Bladder microvascular endothelial cell (primary cell): ENCODE measurements around the gene FXR2. TPM values are rescaled to one million over a fixed set of nuclear protein-coding genes. Genes with fewer than 3 reads are reported as not detected.

ENCODE experiments used
- total RNA-seq: library from RNA; depleted of rRNA; stranded (reverse); fragments of >200 nt; gene quantifications from 2 replicates; pipeline ENCODE4 v1.2.3, GENCODE V29; 2014

FXR2 gene
- total RNA-seq, result 28.2 and 35.0 TPM in 2 replicates

DNA sequence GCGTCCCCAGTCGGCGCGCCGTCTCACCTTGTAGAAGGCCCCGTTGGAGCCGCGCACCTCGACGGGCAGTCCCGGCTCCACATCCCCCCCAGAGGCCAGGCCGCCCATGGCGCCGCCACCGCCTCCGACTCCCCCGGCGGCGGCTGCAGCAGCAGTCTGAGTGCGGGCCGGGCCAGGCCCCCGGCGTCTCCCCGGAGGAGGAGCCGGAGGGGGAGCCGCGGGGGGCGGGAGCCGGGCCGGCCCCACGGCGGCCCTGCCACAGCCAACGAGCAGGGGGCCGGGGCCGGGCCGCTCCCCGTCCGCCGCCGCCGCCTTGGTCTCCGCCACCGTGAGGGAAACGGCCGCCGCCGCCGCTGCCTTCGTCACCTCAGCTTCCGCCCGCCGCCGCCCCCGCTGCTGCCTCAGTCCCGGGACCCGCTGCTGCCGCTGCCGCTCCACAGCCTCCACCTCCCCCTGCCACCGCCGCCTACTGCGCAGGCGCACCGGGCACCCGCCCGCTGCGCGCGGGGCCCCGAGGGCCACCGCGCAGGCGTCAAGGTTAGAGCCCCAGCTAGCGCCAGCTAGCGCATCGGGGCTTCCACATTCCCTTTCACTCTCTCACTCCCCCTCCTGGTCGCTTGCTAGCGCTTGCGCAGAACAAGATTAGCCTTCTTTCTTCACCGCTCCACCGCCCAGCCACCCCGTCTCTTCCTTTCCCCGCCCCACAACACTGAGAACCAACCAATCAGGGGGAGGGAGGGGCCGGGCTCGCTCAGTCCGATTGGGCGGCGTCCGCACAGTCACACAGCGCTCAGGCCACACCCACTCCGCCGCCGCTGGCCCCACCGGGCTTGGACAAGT, at the start of gene FXR2:
Gene FXR2, minus strand, starts transcription at position 473 of the 840 bp plus-strand sequence. Its CDS starts 365 bp downstream, at position 108.

DNA sequence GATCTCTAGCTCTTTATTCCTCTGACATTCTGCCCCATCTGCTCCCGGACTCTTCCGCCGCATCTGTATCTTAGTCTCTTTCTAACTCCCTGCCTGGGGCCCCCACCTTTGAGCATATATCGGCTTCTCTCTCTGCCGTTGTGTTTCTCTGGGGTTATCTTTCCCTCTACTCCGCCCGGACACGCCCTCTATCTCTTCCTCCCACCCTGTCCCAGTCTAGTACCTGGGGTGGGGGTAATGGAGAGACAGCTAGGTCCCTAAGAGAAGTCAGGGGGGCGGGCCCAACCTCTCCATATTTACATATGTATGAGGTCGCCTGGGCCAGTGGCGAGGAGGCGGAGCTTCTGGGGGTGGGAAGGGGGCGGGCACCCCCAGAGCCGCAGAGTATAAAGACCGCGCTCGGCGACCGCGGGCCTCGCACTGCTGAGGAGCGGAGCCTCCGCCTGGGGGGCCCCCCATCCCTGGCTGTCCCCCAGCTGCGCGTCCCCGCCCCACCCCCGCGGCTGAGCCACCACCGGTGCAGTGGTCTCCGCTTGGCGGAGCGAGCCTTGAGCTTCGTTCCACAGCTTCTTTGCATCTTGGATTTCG, 35.9 kb upstream of the FXR2 start, which contains the start of gene ATP1B2:
Gene ATP1B2, plus strand, starts transcription at position 418 of the 588 bp plus-strand sequence. CDS start 593 bp downstream, outside the sequence.

DNA sequence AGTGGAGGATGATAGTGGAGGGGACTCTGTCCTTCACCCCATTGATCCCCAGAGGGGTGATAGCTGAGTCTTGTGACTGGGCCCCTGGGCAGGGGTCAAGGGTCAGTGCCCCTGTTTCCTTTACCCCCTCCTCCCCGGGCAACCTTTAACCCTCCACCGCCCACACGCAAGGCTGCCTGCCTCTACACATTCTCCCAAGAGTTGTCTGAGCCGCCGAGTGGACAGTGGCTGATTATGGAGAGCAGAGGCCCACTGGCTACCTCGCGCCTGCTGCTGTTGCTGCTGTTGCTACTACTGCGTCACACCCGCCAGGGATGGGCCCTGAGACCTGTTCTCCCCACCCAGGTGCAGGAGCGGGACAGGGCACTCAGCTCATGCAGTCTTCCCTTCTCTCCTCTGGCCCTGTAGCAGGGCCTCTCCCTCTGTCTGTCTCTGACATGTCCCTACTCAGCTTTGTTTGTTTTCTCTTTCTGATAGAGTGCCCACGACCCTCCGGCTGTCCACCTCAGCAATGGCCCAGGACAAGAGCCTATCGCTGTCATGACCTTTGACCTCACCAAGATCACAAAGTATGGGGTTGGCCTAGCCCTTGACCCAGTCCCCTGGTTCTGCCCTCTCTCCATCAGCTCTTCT, 15.4 kb upstream of the FXR2 start, which contains the start of gene SHBG:
Gene SHBG, plus strand, starts transcription at position 197 of the 633 bp plus-strand sequence. Its CDS starts 38 bp downstream, at position 235.

DNA sequence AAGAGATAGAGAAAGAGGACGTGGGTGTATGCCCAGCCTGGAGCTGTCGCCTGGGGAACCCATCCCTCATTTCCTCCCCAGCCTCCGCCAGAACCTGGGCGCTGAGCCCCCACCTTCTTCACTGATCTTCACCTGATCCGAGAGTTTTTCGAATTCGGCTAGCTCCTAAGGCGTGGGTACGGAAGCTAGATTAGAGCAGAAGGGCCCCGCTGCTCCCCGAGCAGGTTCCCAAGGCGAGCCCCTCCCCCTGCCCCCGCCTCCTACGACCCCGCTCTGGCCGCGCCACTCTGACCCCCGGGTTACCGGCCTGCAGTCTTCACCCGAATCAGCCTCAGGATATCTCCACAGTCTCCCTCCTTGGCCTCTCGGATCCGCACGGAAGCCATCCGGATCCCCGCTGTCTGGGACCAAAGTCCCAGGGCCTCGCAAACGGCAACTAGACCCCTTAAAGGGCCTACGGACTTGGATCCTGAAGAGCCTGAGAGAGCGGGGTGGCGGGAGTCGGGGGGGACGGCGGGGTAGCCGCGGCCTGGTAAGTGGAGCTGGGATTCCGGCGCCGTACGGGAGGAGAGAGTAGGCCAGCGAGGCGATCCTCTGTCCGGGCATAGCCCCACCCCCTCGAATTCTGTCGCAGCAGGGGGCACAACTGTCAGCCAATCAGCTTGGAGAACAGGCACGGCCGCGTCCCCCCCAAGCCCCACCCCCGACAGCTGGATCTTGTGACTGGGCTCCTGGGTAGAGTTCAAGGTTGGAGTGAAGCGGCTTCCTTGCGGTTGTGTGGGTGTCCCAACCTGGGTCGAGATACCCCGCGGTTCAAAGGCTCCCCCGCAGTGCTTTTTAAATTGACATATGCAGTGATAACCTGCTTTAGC, 12.8 kb upstream of the FXR2 start, which contains the start of gene SAT2:
Gene SAT2, minus strand, starts transcription at position 572 of the 872 bp plus-strand sequence. Its CDS starts 186 bp downstream, at position 386.

DNA sequence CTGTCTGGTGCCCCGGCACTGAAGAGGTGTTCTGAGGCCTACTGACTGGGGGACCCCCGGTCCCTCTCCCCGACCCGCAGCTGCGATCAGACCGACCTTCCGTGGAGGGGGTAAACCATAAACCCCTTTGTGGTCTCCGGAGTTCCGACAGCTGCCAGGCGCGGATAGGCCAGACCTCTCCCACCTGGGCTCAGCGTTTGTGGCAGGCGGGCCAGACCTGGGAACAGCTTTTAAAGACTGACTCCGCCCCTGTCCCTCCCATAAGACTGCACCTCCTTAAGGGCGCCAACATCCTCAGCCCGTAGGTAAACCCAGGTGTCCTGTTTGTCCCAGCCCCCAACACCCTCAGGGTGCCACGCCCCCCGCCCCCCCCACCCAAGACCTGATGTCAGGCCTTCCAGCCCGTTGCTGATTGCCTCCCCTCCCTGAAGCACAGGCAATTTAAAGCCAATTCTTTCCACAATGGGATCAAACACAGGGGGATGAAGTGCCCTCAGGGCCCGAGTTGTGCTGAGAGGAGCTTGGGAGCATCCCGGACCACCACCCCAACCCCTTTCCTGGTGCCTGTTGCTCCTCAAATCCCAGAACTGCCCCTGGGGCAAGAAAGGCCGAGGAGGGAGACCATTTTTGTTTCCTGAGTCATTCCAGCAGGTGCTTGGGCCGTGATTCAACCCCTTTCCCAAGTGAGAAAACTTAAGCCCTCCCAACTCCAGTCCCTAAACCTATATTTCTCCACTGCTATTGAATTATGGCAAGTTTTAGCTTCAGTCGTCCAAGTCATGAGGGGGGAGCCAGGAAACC, 24.6 kb downstream of the FXR2 start, which contains the start of gene SOX15:
Gene SOX15, minus strand, starts transcription at position 204 of the 801 bp plus-strand sequence. CDS start 418 bp downstream, outside the sequence.

DNA sequence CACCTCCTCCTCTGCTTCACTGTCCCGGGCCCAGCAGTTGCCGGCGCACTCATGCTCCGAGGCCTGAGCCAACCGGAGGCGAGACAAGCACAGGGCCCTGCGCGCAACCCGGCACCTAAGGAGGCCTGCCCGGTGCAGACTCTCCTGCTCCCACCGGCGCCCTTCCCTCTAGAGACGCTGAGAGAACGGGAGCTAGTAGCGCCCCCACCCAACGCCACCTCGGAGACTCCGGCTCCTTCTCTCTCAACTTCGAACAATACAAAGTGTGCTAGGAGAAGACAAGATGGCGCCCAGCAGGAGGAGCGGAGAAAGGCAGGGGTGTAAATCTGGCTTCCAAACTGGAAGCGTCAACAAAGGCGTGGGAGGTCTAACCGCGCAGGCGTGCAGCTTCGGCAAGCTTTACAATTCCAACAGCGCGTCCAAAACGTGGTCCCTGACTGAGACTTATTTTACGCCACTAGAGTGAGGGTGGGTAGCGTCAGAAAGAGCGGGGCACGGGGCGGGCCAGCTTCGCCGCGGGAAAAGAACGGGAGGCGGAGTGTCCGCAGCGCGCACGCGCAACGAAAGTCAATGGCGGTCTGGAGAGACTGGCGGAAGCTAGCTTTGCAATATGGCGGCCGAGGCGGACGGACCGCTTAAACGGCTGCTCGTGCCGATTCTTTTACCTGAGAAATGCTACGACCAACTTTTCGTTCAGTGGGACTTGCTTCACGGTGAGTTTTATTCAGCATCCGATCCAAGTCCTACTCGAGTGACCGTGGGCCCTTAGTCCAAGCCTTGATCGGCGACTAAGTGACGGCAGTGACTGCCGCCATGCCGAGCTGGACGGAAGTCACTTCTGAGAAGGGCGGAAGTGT, 31.2 kb downstream of the FXR2 start, which contains the start of gene MPDU1:
Gene MPDU1, plus strand, starts transcription at position 600 of the 857 bp plus-strand sequence. Its CDS starts 11 bp downstream, at position 611.

DNA sequence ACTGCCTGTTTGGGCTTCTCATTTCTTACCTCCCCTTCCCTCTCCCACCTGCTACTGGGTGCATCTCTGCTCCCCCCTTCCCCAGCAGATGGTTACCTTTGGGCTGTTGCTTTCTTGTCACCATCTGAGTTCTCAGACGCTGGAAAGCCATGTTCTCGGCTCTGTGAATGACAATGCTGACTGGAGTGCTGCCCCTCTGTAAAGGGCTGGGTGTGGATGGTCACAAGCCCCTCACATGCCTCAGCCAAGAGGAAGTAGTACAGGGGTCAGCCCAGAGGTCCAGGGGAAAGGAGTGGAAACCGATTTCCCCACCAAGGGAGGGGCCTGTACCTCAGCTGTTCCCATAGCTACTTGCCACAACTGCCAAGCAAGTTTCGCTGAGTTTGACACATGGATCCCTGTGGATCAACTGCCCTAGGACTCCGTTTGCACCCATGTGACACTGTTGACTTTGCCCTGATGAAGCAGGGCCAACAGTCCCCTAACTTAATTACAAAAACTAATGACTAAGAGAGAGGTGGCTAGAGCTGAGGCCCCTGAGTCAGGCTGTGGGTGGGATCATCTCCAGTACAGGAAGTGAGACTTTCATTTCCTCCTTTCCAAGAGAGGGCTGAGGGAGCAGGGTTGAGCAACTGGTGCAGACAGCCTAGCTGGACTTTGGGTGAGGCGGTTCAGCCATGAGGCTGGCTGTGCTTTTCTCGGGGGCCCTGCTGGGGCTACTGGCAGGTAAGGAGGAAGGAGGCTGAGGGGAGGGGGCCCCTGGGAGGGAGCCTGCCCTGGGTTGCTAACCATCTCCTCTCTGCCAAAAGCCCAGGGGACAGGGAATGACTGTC, 35.5 kb downstream of the FXR2 start, which contains the start of gene CD68:
Gene CD68, plus strand, starts transcription at position 638 of the 833 bp plus-strand sequence. Its CDS starts 40 bp downstream, at position 678.

DNA sequence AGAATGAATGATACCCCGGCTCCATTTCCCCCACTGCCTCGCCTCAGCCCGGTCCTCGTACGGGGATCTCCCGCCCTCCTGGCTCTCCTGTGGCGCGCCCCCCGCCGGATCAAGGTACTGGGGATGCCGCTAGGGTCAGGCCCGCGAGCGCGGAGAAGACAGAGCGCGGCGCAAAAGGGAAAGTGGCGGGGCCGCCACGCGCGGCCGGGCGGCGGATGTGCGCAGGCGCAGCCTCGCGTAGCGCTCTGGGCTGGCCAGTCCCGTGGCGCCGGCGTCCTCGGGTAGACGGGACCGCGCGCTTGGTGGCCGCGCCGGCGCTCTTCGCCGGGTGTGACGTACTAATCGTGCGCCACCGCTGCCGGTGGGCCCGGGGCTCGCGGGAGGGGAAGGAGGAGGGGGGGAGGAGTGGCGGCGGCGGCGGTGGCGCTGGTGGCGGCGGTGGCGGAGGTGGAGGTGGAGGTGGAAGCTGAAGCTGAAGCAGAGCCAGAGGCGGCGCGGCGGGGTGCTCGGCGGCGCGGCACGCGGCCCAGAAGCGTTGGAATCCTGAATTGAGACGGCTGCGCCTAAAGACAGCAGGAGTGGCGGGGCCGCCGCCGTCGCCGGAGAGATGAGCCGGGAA, 53.0 kb downstream of the FXR2 start, which contains the start of gene SENP3:
Gene SENP3, plus strand, starts transcription at position 331 of the 619 bp plus-strand sequence. CDS start 1,158 bp downstream, outside the sequence.

DNA sequence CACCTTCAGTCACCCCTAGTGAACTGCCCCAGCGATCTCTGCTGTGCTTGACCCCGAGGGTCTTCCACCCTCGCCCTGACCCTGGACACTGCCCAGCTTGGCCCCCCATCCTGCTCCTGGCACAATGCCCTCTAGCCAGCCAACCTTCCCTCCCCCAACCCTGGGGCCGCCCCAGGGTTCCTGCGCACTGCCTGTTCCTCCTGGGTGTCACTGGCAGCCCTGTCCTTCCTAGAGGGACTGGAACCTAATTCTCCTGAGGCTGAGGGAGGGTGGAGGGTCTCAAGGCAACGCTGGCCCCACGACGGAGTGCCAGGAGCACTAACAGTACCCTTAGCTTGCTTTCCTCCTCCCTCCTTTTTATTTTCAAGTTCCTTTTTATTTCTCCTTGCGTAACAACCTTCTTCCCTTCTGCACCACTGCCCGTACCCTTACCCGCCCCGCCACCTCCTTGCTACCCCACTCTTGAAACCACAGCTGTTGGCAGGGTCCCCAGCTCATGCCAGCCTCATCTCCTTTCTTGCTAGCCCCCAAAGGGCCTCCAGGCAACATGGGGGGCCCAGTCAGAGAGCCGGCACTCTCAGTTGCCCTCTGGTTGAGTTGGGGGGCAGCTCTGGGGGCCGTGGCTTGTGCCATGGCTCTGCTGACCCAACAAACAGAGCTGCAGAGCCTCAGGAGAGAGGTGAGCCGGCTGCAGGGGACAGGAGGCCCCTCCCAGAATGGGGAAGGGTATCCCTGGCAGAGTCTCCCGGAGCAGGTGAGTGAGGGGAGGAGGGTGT, 56.0 kb downstream of the FXR2 start, which contains the start of gene TNFSF13:
Gene TNFSF13, plus strand, starts transcription at position 207 of the 776 bp plus-strand sequence. Its CDS starts 290 bp downstream, at position 497.

DNA sequence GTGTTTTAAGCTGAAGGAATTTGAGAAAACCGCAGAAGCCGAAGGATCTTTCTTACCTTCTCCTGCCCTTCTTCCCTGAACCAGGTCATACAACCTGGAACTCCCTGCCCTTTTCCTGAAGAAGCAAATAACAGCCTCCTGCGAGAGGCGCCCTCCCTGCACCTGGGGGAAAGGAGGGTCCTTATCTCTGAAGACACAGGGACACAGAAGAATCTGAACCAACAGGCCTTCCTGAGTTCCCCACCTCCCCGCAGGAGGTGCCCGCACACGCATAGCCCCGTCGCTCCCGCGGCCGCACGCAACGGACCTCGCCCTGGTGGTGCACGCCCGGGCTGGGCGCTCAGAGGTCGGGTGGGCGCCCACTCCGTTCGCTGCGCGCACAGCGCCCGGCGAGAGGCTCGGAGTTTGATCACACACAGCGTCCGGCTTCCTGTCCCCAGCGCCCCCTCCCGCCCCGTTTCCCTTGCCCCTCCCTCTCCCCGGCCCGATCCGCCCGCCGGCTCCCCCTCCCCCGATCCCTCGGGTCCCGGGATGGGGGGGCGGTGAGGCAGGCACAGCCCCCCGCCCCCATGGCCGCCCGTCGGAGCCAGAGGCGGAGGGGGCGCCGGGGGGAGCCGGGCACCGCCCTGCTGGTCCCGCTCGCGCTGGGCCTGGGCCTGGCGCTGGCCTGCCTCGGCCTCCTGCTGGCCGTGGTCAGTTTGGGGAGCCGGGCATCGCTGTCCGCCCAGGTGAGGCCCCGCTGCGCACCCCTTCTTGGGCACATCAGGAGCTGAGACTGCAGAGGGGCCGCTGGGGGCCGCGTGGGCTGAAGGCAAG, 65.9 kb downstream of the FXR2 start, which contains the start of gene TNFSF12:
Gene TNFSF12, plus strand, starts transcription at position 474 of the 816 bp plus-strand sequence. Its CDS starts 96 bp downstream, at position 570.

Other genes starting within 250 kb of the FXR2 start
- gene TNK1, start 233.8 kb downstream of the FXR2 start, total RNA-seq, result 0.49 and 1.6 TPM in 2 replicates
- 16.7 and 36.8 TPM in 2 replicates for gene PLSCR3, start 220.4 kb downstream of the FXR2 start, total RNA-seq
- gene TMEM256, start 210.8 kb downstream of the FXR2 start, total RNA-seq, result 48.8 and 118 TPM in 2 replicates
- 1.3 and 7.6 TPM in 2 replicates for gene NLGN2, start 207.1 kb downstream of the FXR2 start, total RNA-seq
- not detected in 2 replicates for gene SPEM1, start 194.6 kb downstream of the FXR2 start, total RNA-seq
- not detected in 2 replicates for gene SPEM2, start 189.3 kb downstream of the FXR2 start, total RNA-seq
- not detected in 2 replicates for gene SPEM3, start 186.0 kb downstream of the FXR2 start, total RNA-seq
- gene TMEM102, start 179.5 kb downstream of the FXR2 start, total RNA-seq, result 6.0 and 8.4 TPM in 2 replicates
- gene FGF11, start 175.4 kb downstream of the FXR2 start, total RNA-seq, result 0.16 and 0.50 TPM in 2 replicates
- 7.6 and 9.4 TPM in 2 replicates for gene CHRNB1, start 169.8 kb downstream of the FXR2 start, total RNA-seq
- gene ZBTB4, start 135.3 kb downstream of the FXR2 start, total RNA-seq, result 6.3 and 14.2 TPM in 2 replicates
- not detected in 2 replicates for gene SLC35G6, start 133.5 kb downstream of the FXR2 start, total RNA-seq
- gene POLR2A, start 130.5 kb downstream of the FXR2 start, total RNA-seq, result 76.9 and 161 TPM in 2 replicates
- gene TNFSF12, start 65.8 kb downstream of the FXR2 start, total RNA-seq, result 7.8 and 17.1 TPM in 2 replicates
- 0.69 and 0.81 TPM in 2 replicates for gene TNFSF13, start 56.1 kb downstream of the FXR2 start, total RNA-seq
- gene SENP3, start 53.0 kb downstream of the FXR2 start, total RNA-seq, result 62.7 and 79.3 TPM in 2 replicates
- gene CD68, start 35.3 kb downstream of the FXR2 start, total RNA-seq, result 0.65 and 1.1 TPM in 2 replicates
- 57.5 and 91.6 TPM in 2 replicates for gene MPDU1, start 31.0 kb downstream of the FXR2 start, total RNA-seq
- 0.06 and 0.49 TPM in 2 replicates for gene SOX15, start 24.8 kb downstream of the FXR2 start, total RNA-seq
- 26.4 and 27.4 TPM in 2 replicates for gene SAT2, start 12.9 kb upstream of the FXR2 start, total RNA-seq
- gene SHBG, start 15.2 kb upstream of the FXR2 start, total RNA-seq, result 0.38 TPM in 1 of 2 replicates, not detected in the other
- gene ATP1B2, start 36.0 kb upstream of the FXR2 start, total RNA-seq, result not detected in 2 replicates
- 29.0 and 64.8 TPM in 2 replicates for gene TP53, start 72.6 kb upstream of the FXR2 start, total RNA-seq
- 8.0 and 11.8 TPM in 2 replicates for gene WRAP53, start 73.6 kb upstream of the FXR2 start, total RNA-seq
- gene EFNB3, start 90.3 kb upstream of the FXR2 start, total RNA-seq, result 0.16 and 0.57 TPM in 2 replicates
- gene DNAH2, start 102.8 kb upstream of the FXR2 start, total RNA-seq, result under 0.01 and 0.49 TPM in 2 replicates
- gene KDM6B, start 219.3 kb upstream of the FXR2 start, total RNA-seq, result 2.8 and 7.6 TPM in 2 replicates
- gene TMEM88, start 240.2 kb upstream of the FXR2 start, total RNA-seq, result 24.5 and 132 TPM in 2 replicates
- gene NAA38, start 242.7 kb upstream of the FXR2 start, total RNA-seq, result 90.2 and 171 TPM in 2 replicates
- gene CYB5D1, start 243.1 kb upstream of the FXR2 start, total RNA-seq, result 9.9 and 11.8 TPM in 2 replicates